Activated B cell treated with CpG ODN at 0.5 μM for 24 hours (primary cell): ENCODE measurements around the gene EIF2A. TPM values are rescaled to one million over a fixed set of nuclear protein-coding genes. Genes with fewer than 3 reads are reported as not detected.
"Not testable (repeated sequence)": the region's sequence is repeated elsewhere in the genome, so short reads cannot be mapped to it uniquely, and the experiment has no call there.

ENCODE experiments used
- ATAC-seq: fragments of 200-7000 bp; cut with Tn5 transposase; one replicate; pipeline ENCODE4 v1.10.0; 2021; ENCODE audit warnings: low read depth, mild to moderate bottlenecking, moderate library complexity
- CTCF ChIA-PET: fragments of 350-600 bp; sonication (Branson Sonifier 250); formaldehyde crosslinking; loops from one replicate; lab custom pipeline; 2021; ENCODE audit warnings: antibody characterized with exemption; lab: Charles Lee
- POLR2A ChIA-PET: fragments of 350-600 bp; sonication (Branson Sonifier 250); formaldehyde crosslinking; loops from one replicate; lab custom pipeline; 2021; ENCODE audit warnings: antibody characterized with exemption; lab: Charles Lee
- DNase-seq: peaks from one replicate; pipeline ENCODE4 v3.0.0; 2022
- H3K27ac Mint-ChIP-seq: one replicate; pipeline ENCODE4 v1.8.0; 2020; ENCODE audit warnings: mixed read lengths
- H3K27me3 Mint-ChIP-seq: one replicate; pipeline ENCODE4 v1.8.0; 2021; ENCODE audit warnings: mixed read lengths
- H3K36me3 Mint-ChIP-seq: one replicate; pipeline ENCODE4 v1.8.0; 2021; ENCODE audit warnings: low read depth, mixed read lengths
- H3K4me1 Mint-ChIP-seq: one replicate; pipeline ENCODE4 v1.8.0; 2021; ENCODE audit warnings: mixed read lengths
- H3K4me3 Mint-ChIP-seq: one replicate; pipeline ENCODE4 v1.8.0; 2020; ENCODE audit warnings: mild to moderate bottlenecking, mixed read lengths
- H3K9me3 Mint-ChIP-seq: one replicate; pipeline ENCODE4 v1.8.0; 2020; ENCODE audit warnings: mixed read lengths
- intact Hi-C: fragments of 100-400 bp; cut with micrococcal nuclease; formaldehyde crosslinking; loops from one replicate; pipeline ENCODE4 v1.15.1; 2024
- total RNA-seq: library from RNA; stranded (reverse); gene quantifications from 2 replicates; pipeline ENCODE4 v1.2.3, GENCODE V29; 2022
- TF ChIP-seq, protein P1 (sequence below): fragments of 200-600 bp; IDR thresholded peaks from one replicate; pipeline ENCODE4 v1.8.0; 2022; ENCODE audit warnings: antibody characterized with exemption, mild to moderate bottlenecking

EIF2A gene
- total RNA-seq, 1 donor from 2014 or later: 109 TPM

DNA sequence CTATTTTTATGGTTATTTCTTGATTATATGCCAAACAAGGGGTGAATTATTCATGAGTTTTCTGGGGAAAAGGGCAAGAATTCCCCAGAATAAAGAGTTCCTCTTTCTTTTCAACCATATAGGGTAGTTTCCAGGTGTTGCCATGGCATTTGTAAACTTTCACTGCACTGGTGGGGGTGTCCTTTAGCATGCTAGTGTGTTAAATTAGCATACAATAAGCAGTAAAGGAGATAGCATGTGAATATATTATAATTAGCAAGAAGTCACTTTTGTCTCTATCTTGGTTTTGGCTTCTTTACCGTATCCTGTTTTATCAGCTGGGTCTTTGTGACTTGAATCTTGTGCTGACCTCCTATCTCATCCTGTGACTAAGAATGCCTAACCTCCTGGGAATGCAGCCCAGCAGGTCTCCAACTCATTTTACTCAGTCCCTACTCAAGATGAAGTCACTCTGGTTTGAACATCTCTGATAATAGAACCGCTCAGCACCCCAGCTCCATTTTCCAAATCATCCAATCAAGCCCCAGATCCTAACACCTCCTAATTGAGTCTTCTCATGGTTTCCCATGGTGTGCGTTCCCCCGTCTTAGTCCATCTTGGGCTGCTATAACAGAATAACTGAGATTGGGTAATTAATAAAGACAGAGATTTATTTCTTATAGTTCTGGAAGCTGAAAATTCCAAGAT, 53.2 kb downstream of the EIF2A start:
- H3K4me3 Mint-ChIP-seq: peak overlapping the region; percentile 70
- POLR2A ChIA-PET: interaction anchor here (0.6 to 2.3 kb wide), 6 partner anchors 10 to 1594 kb away, joined by 3 to 22 read pairs (median 6); partner anchors contain the start of genes EIF2A, ERICH6, SERP1 and TSC22D2
- peak overlapping the region; percentile 93 for H3K27ac Mint-ChIP-seq
- H3K27me3 Mint-ChIP-seq: no peaks in the 10 kb centered on the region
- CTCF ChIA-PET: no interaction called here
- H3K9me3 Mint-ChIP-seq: no peaks in the 10 kb centered on the region
- intact Hi-C loops: loop anchor here (1.0 to 2.0 kb wide), 7 partner anchors 17 to 787 kb away; partner anchors contain the start of genes EIF2A, ERICH6, RNF13 and SERP1
- ATAC-seq (peak; percentile 19), DNase-seq (no peak)
- TF ChIP-seq, protein P1, sequence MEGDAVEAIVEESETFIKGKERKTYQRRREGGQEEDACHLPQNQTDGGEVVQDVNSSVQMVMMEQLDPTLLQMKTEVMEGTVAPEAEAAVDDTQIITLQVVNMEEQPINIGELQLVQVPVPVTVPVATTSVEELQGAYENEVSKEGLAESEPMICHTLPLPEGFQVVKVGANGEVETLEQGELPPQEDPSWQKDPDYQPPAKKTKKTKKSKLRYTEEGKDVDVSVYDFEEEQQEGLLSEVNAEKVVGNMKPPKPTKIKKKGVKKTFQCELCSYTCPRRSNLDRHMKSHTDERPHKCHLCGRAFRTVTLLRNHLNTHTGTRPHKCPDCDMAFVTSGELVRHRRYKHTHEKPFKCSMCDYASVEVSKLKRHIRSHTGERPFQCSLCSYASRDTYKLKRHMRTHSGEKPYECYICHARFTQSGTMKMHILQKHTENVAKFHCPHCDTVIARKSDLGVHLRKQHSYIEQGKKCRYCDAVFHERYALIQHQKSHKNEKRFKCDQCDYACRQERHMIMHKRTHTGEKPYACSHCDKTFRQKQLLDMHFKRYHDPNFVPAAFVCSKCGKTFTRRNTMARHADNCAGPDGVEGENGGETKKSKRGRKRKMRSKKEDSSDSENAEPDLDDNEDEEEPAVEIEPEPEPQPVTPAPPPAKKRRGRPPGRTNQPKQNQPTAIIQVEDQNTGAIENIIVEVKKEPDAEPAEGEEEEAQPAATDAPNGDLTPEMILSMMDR: no peak
- H3K4me1 Mint-ChIP-seq: peaks cover 63% of the 10 kb centered on the region
- H3K36me3 Mint-ChIP-seq: peaks cover 13% of the 10 kb centered on the region

DNA sequence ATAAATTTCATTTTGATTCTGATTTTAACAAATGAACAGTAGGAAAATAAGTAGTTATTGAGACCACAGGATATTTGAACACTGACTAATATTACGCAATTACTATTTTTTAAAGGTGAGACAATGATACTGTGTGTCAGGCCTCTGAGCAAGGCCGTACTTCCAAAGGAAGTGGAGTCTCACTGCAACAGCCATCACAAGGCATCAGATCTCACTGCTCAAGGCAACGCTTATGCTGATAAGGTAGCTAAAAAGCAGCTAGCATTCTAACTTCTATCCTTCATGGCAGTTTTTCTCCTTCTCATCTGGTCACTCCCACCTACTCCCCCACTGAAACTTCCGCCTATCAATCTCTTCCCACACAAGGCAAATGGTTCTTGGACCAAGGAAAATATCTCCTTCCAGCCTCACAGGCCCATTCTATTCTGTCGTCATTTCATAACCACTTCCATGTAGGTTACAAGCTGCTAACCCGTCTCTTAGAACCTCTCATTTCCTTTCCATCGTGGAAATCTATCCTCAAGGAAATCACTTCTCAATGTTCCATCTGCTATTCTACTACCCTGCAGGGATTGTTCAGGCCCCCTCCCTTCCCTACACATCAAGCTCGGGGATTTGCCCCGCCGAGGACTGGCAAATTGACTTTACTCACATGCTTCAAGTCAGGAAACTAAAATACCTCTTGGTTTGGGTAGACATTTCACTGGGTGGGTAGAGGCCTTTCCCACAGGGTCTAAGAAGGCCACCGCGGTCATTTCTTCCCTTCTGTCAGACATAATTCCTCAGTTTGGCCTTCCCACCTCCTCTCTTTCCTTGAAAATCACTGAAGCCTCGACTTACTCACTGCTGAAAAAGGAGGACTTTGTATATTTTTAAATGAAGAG, 54.3 kb downstream of the EIF2A start:
- CTCF ChIA-PET, intact Hi-C loops, H3K27me3 Mint-ChIP-seq, H3K9me3 Mint-ChIP-seq, ATAC-seq, DNase-seq: not testable (repeated sequence)
- POLR2A ChIA-PET: interaction anchor here (0.7 kb wide), 1 partner anchor 161 kb away, joined by 3 read pairs; no protein-coding TSS in a partner anchor
- Mint-ChIP-seq H3K36me3 (peaks cover 15% of the 10 kb centered on the region), H3K4me3 (peak overlapping the region; percentile 76), H3K4me1 (peaks cover 70% of the 10 kb centered on the region), H3K27ac (peak overlapping the region; percentile 93)

DNA sequence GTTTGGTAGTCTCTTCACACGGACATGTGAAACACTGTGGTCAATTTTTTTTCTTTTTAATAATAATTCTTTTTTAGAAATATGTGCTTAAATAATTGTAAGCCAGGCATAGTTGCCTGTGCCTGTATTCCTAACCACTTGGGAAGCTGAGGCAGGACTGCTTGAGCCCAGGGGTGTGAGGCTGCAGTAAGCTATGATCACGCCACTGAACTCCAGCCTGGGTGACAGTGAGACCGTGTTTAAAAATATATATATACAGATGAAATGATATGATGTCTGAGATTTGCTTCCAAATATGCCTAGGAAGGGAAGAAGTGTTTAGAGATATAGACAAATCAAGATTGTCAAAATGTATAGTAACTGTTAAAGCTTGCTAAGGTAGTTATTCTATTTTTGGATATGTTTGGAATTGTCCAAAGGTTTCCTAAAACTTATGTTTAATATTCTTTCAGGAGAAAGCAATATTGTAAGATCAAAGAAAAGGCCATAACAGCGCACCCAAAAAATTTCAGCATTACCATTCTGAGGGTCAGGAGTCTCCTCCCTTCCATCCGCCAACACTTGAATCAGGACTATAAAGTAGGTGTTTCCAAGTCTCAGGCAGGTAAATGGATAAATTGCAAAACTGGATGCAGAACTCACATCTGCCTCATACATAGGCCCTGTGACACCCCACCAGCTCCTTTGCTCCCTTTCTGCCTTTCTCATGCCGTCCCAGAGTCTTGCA, 56.0 kb downstream of the EIF2A start:
- no peak for DNase-seq
- TF ChIP-seq, protein P1: no peak
- POLR2A ChIA-PET: interaction anchor here (0.5 to 2.7 kb wide), 18 partner anchors 9 to 1667 kb away, joined by 3 to 50 read pairs (median 6); partner anchors contain the start of genes EIF2A, ERICH6, RNF13 and SERP1
- ATAC-seq: peak; percentile 0
- Mint-ChIP-seq H3K4me1 (peaks cover 86% of the 10 kb centered on the region), H3K4me3 (peak overlapping the region; percentile 100), H3K36me3 (peaks cover 26% of the 10 kb centered on the region), H3K9me3 (no peaks in the 10 kb centered on the region), H3K27ac (peak overlapping the region; percentile 100), H3K27me3 (no peaks in the 10 kb centered on the region)
- intact Hi-C loops: loop anchor here (1.0 to 2.0 kb wide), 7 partner anchors 11 to 782 kb away; partner anchors contain the start of genes EIF2A, ERICH6, P2RY12 and SERP1
- CTCF ChIA-PET: interaction anchor here (1.2 kb wide), 1 partner anchor 185 kb away, joined by 4 read pairs; no protein-coding TSS in a partner anchor

DNA sequence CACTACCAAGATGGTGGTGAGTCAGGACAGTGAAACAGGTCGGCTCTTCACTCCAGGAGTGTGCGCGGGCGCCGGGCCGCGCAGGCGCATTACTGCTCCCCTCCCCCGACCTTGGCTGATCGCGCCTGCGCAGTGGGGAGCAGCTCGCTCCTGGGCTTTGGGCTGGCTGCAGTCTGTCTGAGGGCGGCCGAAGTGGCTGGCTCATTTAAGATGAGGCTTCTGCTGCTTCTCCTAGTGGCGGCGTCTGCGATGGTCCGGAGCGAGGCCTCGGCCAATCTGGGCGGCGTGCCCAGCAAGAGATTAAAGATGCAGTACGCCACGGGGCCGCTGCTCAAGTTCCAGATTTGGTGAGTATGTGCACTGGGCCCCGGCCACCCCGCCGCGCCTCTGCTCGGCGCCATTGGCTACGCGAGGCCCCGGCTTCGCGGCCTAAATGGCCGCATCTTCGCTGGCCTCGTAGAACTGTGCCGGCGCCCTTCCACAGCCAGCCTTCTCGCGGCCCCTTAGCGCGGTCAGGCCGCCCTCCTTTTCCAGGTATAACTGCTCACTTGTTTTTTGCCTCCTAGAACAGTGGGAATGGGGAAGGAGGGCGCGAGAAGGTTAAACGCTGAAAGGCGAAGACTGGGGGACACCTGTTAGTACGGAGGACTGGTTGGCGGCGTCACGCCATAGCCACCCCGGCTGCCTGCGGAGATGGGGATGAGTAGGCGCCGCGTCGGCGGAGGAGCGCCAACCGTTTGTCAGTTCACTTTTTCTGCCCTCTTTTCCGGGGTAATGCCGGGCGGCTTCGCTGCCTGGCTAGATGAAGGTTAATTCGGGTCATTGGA, 56.8 kb downstream of the EIF2A start, which contains the start of gene SELENOT:
TSS of gene SELENOT (plus strand) at position 169 of the 827 bp plus-strand sequence. CDS start at position 211, 42 bp downstream.
- ChIA-PET POLR2A (interaction anchor here (0.5 to 2.7 kb wide), 17 partner anchors 9 to 1666 kb away, joined by 3 to 50 read pairs (median 6); partner anchors contain the start of genes EIF2A, ERICH6, RNF13 and SERP1), CTCF (interaction anchor here (1.2 kb wide), 1 partner anchor 184 kb away, joined by 4 read pairs; no protein-coding TSS in a partner anchor)
- Mint-ChIP-seq H3K4me3 (peak within 1 kb of the TSS; percentile 100), H3K4me1 (peaks cover 87% of the 10 kb centered on the region), H3K9me3 (no peaks in the 10 kb centered on the region), H3K27ac (peak within 1 kb of the TSS; percentile 100), H3K27me3 (no peaks in the 10 kb centered on the region), H3K36me3 (peaks cover 30% of the 10 kb centered on the region)
- peak; percentile 62 for ATAC-seq
- intact Hi-C loops: loop anchor here (1.0 to 2.0 kb wide), 7 partner anchors 12 to 781 kb away; partner anchors contain the start of genes EIF2A, ERICH6, P2RY12 and SERP1
- peak; percentile 94 for DNase-seq
- TF ChIP-seq, protein P1: no peak
